Measurements from ENCODE around the gene ADAM22. TPM values are rescaled to one million over a fixed set of nuclear protein-coding genes. Genes with fewer than 3 reads are reported as not detected.

Gene ADAM22
- total and polyA plus RNA-seq, 2 donors (not counting 1 experiment from before 2014, with no cell fraction given), result 0.30 to 1.8 TPM

DNA sequence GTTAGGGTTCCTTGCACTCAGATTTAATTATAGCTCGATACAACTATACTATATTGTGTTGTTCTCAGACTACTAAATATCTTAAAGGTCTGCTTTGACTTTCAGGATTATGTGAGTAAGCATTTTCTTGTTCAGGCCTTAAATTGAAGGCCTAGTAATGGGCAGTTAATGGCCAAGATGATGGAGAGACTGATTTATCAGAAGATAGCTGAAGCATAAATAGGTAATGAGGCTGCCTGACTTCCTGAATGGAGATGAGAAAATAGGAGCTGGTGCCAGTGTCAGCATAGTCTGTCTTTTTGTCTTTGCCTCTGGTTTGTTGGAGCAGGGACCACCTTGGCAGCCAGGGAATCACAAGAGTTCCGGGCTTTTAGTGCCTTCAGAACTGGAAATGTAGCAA lies 32.2 kb downstream of the ADAM22 start:
- Histone ChIP-seq H3K27me3 (replicated peaks in 1 of 4; ENCODE audit: control extremely low read depth in 1 of 4, control insufficient read depth in 3 of 4, insufficient read depth in 4 of 4, low read length in 3 of 4) (no peaks in the 10 kb centered on the region), H3K4me2 (replicated peaks; ENCODE audit: low read depth, low read length, poor library complexity, severe bottlenecking) (no peak overlapping the region), H3K27ac (ENCODE audit: low read length in 2 of 2) (no peak overlapping the region), H3K9ac (ENCODE audit: low read length) (no peak overlapping the region), H3K36me3 (replicated peaks in 1 of 2; ENCODE audit: control extremely low read depth in 1 of 2, control insufficient read depth in 1 of 2, extremely low read depth in 1 of 2, insufficient read depth in 2 of 2, low read length in 1 of 2) (no peaks in the 10 kb centered on the region), H4K20me1 (ENCODE audit: control insufficient read depth, insufficient read depth, low read length, poor library complexity, severe bottlenecking) (no peaks in the 10 kb centered on the region), H3K4me1 (ENCODE audit: control insufficient read depth in 2 of 2, insufficient read depth in 2 of 2, low read length in 2 of 2) (no peaks in the 10 kb centered on the region), H3K79me2 (ENCODE audit: control insufficient read depth, insufficient read depth, low read length) (no peaks in the 10 kb centered on the region), H2AFZ (ENCODE audit: insufficient read depth, low read depth, low read length, poor library complexity, severe bottlenecking) (no peak overlapping the region), H3K9me3 (ENCODE audit: control extremely low read depth in 1 of 3, control insufficient read depth in 2 of 3, insufficient read depth in 1 of 3, low read length in 2 of 3) (peaks cover 0 to 3% (median 0%) of the 10 kb centered on the region in 3 donors), H3K4me3 (ENCODE audit: control extremely low read depth in 1 of 5, extremely low read depth in 1 of 5, insufficient read depth in 1 of 5, low read depth in 2 of 5, low read length in 4 of 5) (no peak overlapping the region)
- CTCF ChIA-PET, result no interaction called here
- Mint-ChIP-seq H3K27me3 (peaks cover 4% of the 10 kb centered on the region), H3K9me3 (ENCODE audit: insufficient read depth) (no peaks in the 10 kb centered on the region), H3K4me1 (no peaks in the 10 kb centered on the region), H3K4me3 (no peak overlapping the region), H3K27ac (no peak overlapping the region)
- WGBS (ENCODE audit: insufficient coverage), result 100% methylated on average over 1 of the region's 2 CpGs
- no peak for TF ChIP-seq EZH2 (IDR thresholded peaks at IDR 0.05; ENCODE audit: borderline replicate concordance, insufficient read depth, low read depth, low read length, poor library complexity, severe bottlenecking)
- TF ChIP-seq, protein P1, sequence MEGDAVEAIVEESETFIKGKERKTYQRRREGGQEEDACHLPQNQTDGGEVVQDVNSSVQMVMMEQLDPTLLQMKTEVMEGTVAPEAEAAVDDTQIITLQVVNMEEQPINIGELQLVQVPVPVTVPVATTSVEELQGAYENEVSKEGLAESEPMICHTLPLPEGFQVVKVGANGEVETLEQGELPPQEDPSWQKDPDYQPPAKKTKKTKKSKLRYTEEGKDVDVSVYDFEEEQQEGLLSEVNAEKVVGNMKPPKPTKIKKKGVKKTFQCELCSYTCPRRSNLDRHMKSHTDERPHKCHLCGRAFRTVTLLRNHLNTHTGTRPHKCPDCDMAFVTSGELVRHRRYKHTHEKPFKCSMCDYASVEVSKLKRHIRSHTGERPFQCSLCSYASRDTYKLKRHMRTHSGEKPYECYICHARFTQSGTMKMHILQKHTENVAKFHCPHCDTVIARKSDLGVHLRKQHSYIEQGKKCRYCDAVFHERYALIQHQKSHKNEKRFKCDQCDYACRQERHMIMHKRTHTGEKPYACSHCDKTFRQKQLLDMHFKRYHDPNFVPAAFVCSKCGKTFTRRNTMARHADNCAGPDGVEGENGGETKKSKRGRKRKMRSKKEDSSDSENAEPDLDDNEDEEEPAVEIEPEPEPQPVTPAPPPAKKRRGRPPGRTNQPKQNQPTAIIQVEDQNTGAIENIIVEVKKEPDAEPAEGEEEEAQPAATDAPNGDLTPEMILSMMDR (IDR thresholded peaks at IDR 0.05), result no peak
- no peak for ATAC-seq (ENCODE audit: low read depth)
- no peak for DNase-seq
- intact Hi-C loops (cut with micrococcal nuclease), result no loop called here
- POLR2A ChIA-PET, result no interaction called here

DNA sequence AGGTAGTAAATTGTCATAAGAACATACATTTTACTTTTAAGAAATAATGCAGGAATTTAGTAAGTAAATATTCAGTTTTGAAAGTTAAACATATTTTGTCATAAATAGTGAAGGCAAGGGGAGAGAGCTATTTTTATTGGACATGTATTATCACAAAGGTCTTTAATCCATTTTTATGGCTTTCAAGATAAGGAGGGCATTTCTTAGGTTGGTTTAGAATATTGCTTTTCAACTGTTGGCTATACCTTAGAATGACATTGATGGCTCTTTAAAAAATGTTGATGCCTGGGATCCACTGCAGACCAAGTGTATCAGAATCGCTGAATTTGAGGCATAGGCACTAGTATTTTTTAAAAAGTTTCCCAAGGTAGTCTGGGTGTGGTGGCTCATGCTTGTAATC lies 34.0 kb downstream of the ADAM22 start:
- Histone ChIP-seq H3K36me3 (replicated peaks in 1 of 2; ENCODE audit: control extremely low read depth in 1 of 2, control insufficient read depth in 1 of 2, extremely low read depth in 1 of 2, insufficient read depth in 2 of 2, low read length in 1 of 2) (no peaks in the 10 kb centered on the region), H4K20me1 (ENCODE audit: control insufficient read depth, insufficient read depth, low read length, poor library complexity, severe bottlenecking) (no peaks in the 10 kb centered on the region), H3K4me2 (replicated peaks; ENCODE audit: low read depth, low read length, poor library complexity, severe bottlenecking) (no peak overlapping the region), H3K79me2 (ENCODE audit: control insufficient read depth, insufficient read depth, low read length) (no peaks in the 10 kb centered on the region), H3K4me1 (ENCODE audit: control insufficient read depth in 2 of 2, insufficient read depth in 2 of 2, low read length in 2 of 2) (no peaks in the 10 kb centered on the region), H3K9ac (ENCODE audit: low read length) (no peak overlapping the region), H3K9me3 (ENCODE audit: control extremely low read depth in 1 of 3, control insufficient read depth in 2 of 3, insufficient read depth in 1 of 3, low read length in 2 of 3) (peaks cover 0 to 3% (median 0%) of the 10 kb centered on the region in 3 donors), H3K4me3 (ENCODE audit: control extremely low read depth in 1 of 5, extremely low read depth in 1 of 5, insufficient read depth in 1 of 5, low read depth in 2 of 5, low read length in 4 of 5) (no peak overlapping the region), H2AFZ (ENCODE audit: insufficient read depth, low read depth, low read length, poor library complexity, severe bottlenecking) (no peak overlapping the region), H3K27ac (ENCODE audit: low read length in 2 of 2) (no peak overlapping the region), H3K27me3 (replicated peaks in 1 of 4; ENCODE audit: control extremely low read depth in 1 of 4, control insufficient read depth in 3 of 4, insufficient read depth in 4 of 4, low read length in 3 of 4) (no peaks in the 10 kb centered on the region)
- DNase-seq, result no peak
- H3K27me3 Mint-ChIP-seq, result peaks cover 4% of the 10 kb centered on the region
- POLR2A ChIA-PET, result no interaction called here
- no peaks in the 10 kb centered on the region for H3K4me1 Mint-ChIP-seq
- TF ChIP-seq EZH2 (IDR thresholded peaks at IDR 0.05; ENCODE audit: borderline replicate concordance, insufficient read depth, low read depth, low read length, poor library complexity, severe bottlenecking), result no peak
- TF ChIP-seq, protein P1 (IDR thresholded peaks at IDR 0.05), result no peak
- 88% methylated on average over 1 of the region's 1 CpG for WGBS (ENCODE audit: insufficient coverage)
- no peak overlapping the region for H3K4me3 Mint-ChIP-seq
- no peak for ATAC-seq (ENCODE audit: low read depth)
- CTCF ChIA-PET, result no interaction called here
- intact Hi-C loops (cut with micrococcal nuclease), result no loop called here
- no peaks in the 10 kb centered on the region for H3K9me3 Mint-ChIP-seq (ENCODE audit: insufficient read depth)
- no peak overlapping the region for H3K27ac Mint-ChIP-seq
